ENCODE results near the gene PBX2.
"Not testable (repeated sequence)": the region's sequence is repeated elsewhere in the genome, so short reads cannot be mapped to it uniquely, and the experiment has no call there.

PBX2 gene

DNA sequence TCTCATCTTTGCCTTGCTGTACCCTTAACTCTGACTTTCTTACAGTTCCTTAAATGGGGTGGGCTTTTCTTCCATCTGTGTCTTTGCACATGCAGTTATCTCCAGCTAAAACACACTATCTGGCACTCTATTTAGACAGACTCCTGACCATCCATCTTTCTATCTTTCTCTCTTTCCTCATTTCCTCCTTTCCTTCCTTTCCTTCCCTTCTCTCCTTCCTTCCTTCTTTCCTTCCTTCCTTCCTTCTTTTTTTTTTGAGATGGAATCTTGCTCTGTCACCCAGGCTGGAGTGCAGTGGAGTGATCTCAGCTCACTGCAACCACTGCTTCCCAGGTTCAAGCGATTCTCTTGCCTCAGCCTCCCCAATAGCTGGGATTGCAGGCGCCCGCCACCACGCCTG, 25.6 kb upstream of the PBX2 start:
- peaks cover 10% of the 10 kb centered on the region for H3K27me3 Mint-ChIP-seq
- H3K4me3 Mint-ChIP-seq: no peak overlapping the region
- no peak overlapping the region for H3K27ac Mint-ChIP-seq (ENCODE audit: low read depth)
- no peaks in the 10 kb centered on the region for H3K4me1 Mint-ChIP-seq
- DNase-seq (ENCODE audit: low spot score in 2 of 2) (no peak), ATAC-seq (replicated peaks; ENCODE audit: extremely low read depth, poor library complexity, severe bottlenecking) (no peak)
- H3K36me3 Mint-ChIP-seq (ENCODE audit: insufficient read depth): peaks cover 5% of the 10 kb centered on the region
- no peaks in the 10 kb centered on the region for H3K9me3 Mint-ChIP-seq

DNA sequence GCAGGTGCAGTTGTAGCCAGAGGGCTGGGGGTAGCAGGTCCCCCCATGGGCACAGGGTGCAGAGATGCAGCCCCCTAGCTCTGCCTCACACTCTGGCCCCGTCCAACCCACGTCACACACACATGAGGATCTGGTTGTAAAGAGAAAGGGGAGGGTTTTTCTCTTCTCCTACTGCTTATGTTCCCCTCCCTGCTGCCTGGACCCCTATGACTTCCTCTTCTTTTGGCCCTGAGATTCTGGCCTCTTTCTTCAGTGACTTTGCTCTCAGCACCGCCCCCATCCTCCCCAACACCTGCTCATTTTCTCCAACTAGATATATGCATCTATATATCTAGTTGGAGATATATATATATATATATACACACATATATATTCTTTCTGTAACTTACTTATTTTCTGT, 24.1 kb upstream of the PBX2 start:
- no peaks in the 10 kb centered on the region for H3K4me1 Mint-ChIP-seq
- no peak for DNase-seq (ENCODE audit: low spot score in 2 of 2)
- no peak for ATAC-seq (replicated peaks; ENCODE audit: extremely low read depth, poor library complexity, severe bottlenecking)
- peaks cover 3% of the 10 kb centered on the region for H3K27me3 Mint-ChIP-seq
- H3K27ac Mint-ChIP-seq (ENCODE audit: low read depth): no peak overlapping the region
- H3K36me3 Mint-ChIP-seq (ENCODE audit: insufficient read depth): peaks cover 5% of the 10 kb centered on the region
- H3K9me3 Mint-ChIP-seq: no peaks in the 10 kb centered on the region
- no peak overlapping the region for H3K4me3 Mint-ChIP-seq

DNA sequence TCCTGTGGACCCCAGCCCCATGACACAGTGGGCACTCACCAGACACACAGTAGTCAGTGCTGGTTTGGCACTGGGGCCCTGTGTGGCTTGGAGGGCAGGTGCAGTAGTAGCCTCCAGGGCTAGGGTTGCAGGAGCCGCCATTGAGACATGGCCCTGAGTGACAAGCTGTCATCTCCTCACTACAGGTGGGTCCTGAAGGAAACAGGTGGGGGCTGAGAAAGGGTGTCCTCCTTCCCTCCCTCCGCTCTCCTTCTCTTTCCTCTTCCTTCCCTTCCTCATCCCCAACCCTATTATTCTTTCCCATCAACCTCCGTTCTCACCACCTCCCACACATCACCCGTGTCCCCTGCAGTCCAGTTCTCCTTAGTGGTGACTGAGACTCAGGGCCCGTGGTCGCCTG, 23.6 kb upstream of the PBX2 start:
- no peaks in the 10 kb centered on the region for H3K9me3 Mint-ChIP-seq
- peaks cover 5% of the 10 kb centered on the region for H3K36me3 Mint-ChIP-seq (ENCODE audit: insufficient read depth)
- no peaks in the 10 kb centered on the region for H3K27me3 Mint-ChIP-seq
- H3K27ac Mint-ChIP-seq (ENCODE audit: low read depth): no peak overlapping the region
- DNase-seq (ENCODE audit: low spot score in 2 of 2) (no peak), ATAC-seq (replicated peaks; ENCODE audit: extremely low read depth, poor library complexity, severe bottlenecking) (no peak)
- H3K4me3 Mint-ChIP-seq: no peak overlapping the region
- no peaks in the 10 kb centered on the region for H3K4me1 Mint-ChIP-seq

DNA sequence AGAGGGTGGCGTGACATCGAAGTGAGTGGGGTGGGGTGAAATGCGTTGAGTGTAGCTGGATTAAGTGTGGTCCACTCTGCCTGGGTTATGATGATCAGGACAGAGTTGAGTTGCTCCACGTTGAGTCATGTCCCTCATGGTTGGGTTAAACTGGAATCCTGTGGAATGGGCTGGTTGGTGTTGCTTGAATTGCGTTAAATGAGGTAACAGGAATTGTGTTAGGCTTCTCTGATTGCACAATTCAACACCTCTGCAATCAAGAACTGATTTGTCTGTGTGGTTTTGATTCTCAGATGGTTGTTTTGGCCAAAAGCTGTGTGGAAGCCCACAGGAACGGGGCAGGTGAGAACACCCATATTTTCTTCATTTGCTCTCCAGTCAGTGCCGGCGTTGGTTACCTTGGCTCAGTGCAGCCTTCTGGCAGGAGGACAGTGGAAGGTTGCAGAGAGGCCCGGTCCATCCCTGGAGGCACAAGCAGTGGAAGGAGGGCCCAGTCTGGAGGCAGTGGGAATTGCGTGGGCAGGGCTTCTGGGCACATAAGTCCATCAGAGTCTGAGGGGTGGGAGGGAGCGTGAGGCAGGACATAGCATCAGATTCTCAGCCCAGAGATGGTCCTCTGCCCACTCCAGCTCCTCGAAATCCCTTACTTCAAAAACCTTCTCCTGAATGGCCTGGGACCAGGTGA, 22.2 kb upstream of the PBX2 start:
- ATAC-seq (replicated peaks; ENCODE audit: extremely low read depth, poor library complexity, severe bottlenecking) (no peak), DNase-seq (ENCODE audit: low spot score in 2 of 2) (no peak)
- H3K4me3 Mint-ChIP-seq: no peak overlapping the region
- no peak overlapping the region for H3K27ac Mint-ChIP-seq (ENCODE audit: low read depth)
- H3K27me3 Mint-ChIP-seq: no peaks in the 10 kb centered on the region
- H3K36me3 Mint-ChIP-seq (ENCODE audit: insufficient read depth): peaks cover 2% of the 10 kb centered on the region
- H3K4me1 Mint-ChIP-seq: no peaks in the 10 kb centered on the region
- no peaks in the 10 kb centered on the region for H3K9me3 Mint-ChIP-seq

DNA sequence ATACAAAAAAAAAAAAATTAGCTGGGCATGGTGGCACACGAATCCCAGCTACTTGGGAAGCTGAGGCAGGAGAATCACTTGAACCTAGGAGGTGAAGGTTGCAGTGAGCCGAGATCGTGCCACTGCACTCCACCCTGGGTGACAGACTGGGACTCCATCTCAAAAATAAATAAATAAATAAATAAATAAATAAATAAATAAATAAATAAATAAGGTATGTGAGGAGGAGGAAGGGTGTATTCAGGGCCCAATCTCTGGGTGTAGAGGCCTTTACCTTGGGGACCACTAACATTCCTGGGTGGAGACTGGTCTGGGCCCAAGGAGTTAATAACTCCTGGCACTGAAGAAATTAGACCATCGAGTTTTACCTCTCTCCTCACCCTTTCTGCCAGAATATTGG, 21.4 kb upstream of the PBX2 start:
- H3K4me3 Mint-ChIP-seq; DNase-seq (ENCODE audit: low spot score in 2 of 2); H3K27me3 Mint-ChIP-seq; H3K4me1 Mint-ChIP-seq; H3K27ac Mint-ChIP-seq (ENCODE audit: low read depth); ATAC-seq (replicated peaks; ENCODE audit: extremely low read depth, poor library complexity, severe bottlenecking); H3K9me3 Mint-ChIP-seq; H3K36me3 Mint-ChIP-seq (ENCODE audit: insufficient read depth): not testable (repeated sequence)

DNA sequence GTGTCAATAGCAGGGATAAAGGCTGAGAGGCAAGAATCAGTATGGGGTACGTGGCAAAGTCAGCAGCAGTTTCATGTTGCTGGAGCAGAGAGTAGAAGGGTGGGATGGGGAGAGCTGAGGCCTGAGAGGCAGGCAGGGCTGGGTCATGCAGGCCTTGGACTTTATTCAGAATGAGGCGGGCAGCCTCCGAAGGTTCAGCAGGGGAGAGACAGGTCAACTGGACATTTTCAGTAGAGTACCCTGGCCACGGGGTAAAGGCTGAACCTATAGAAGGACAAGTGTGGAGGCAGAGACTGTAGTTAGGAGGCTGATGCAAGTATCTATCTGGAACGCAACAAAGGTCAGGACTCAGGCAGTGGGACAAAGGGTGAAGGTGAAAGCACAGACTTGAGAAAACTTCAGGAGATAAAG, 20.2 kb upstream of the PBX2 start:
- ATAC-seq (replicated peaks; ENCODE audit: extremely low read depth, poor library complexity, severe bottlenecking): no peak
- Mint-ChIP-seq H3K27me3 (no peaks in the 10 kb centered on the region), H3K9me3 (no peaks in the 10 kb centered on the region), H3K36me3 (ENCODE audit: insufficient read depth) (peaks cover 2% of the 10 kb centered on the region), H3K4me3 (no peak overlapping the region), H3K4me1 (no peaks in the 10 kb centered on the region), H3K27ac (ENCODE audit: low read depth) (no peak overlapping the region)
- no peak for DNase-seq (ENCODE audit: low spot score in 2 of 2)

DNA sequence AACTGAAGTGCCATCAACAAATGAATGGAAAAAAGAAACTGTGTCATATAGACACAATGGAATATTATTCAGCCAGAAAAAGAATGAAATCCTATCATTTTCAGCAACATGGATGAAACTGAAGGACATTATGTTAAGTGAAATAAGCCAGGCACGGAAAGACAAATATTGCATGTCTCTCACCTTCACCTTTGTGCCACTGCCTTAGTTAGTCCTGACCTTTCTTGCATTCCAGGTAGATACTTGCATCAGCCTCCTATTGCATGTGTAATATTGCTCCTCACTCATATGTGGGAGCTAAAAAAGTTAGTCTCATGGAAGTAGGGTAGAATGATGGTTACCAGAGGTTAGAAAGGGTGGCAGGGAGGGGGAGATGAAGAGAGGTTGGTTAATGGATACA, 19.0 kb upstream of the PBX2 start:
- Mint-ChIP-seq H3K36me3 (ENCODE audit: insufficient read depth) (peaks cover 2% of the 10 kb centered on the region), H3K27ac (ENCODE audit: low read depth) (no peak overlapping the region), H3K9me3 (no peaks in the 10 kb centered on the region), H3K27me3 (no peaks in the 10 kb centered on the region), H3K4me3 (no peak overlapping the region), H3K4me1 (no peaks in the 10 kb centered on the region)
- no peak for ATAC-seq (replicated peaks; ENCODE audit: extremely low read depth, poor library complexity, severe bottlenecking)
- no peak for DNase-seq (ENCODE audit: low spot score in 2 of 2)

DNA sequence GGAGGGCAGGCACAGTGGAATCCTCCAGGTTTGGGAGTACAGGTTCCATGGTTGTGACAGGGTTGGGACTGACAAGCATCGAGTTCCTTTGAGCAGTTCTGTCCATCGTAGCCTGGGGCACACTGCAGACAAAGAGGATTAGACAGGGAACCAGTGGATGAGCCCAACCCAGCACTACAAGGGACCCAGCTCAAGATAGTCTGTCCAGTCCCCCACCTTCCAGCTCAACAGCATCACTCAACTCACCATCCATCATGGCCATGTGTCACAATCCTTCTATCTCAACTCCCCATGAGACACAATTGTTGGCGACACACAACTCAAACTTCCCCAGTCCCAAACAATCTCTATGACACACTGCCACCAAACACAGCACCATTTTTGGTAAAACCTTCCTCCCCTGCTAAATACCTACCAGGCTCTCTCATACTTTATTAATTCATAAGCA, 14.3 kb upstream of the PBX2 start:
- Mint-ChIP-seq H3K36me3 (ENCODE audit: insufficient read depth) (no peaks in the 10 kb centered on the region), H3K27me3 (no peaks in the 10 kb centered on the region), H3K27ac (ENCODE audit: low read depth) (no peak overlapping the region), H3K4me3 (no peak overlapping the region), H3K9me3 (no peaks in the 10 kb centered on the region), H3K4me1 (no peaks in the 10 kb centered on the region)
- ATAC-seq (replicated peaks; ENCODE audit: extremely low read depth, poor library complexity, severe bottlenecking) (no peak), DNase-seq (ENCODE audit: low spot score in 2 of 2) (no peak)

DNA sequence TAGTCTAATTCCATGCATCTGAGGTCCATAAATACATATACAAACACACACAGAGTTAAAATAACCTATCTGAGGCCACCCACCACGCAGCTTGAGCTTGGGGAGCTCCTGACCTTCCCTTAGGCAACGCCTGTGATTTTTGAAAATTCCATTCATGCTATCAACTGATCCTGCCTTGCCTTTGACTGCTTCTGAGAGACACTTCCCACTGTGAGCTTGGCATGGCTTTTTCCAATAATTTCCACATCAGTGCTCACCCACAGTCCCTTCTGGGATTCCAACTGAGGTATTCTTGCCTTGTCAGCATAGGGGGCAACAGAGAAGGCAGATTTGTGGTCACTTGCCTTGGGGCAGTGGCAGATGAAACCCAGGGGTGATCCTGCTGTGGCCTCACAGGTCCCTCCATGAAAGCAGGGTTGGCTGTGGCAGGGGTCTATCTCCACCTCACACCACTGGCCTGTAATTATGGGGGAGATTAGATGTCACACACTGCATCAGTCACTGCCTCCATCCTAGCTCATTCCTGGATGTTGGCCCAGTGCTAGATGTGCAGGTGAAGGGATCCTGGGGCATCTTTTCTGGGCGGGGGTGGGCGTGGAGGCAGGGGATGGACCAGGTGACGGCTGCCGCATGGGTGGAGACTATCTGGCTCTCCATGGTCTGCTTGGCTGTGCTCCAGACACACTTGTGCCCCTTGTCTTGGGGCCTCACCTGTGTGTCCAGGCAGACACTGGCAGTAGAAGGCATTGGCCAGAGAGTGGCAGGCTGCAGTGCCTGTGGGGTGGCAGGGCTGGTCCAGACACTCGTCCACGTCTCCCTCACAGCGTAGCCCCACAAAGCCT, 13.6 kb upstream of the PBX2 start:
- DNase-seq (ENCODE audit: low spot score in 2 of 2) (no peak), ATAC-seq (replicated peaks; ENCODE audit: extremely low read depth, poor library complexity, severe bottlenecking) (no peak)
- no peaks in the 10 kb centered on the region for H3K36me3 Mint-ChIP-seq (ENCODE audit: insufficient read depth)
- H3K9me3 Mint-ChIP-seq: no peaks in the 10 kb centered on the region
- H3K27ac Mint-ChIP-seq (ENCODE audit: low read depth): no peak overlapping the region
- H3K27me3 Mint-ChIP-seq: no peaks in the 10 kb centered on the region
- H3K4me3 Mint-ChIP-seq: no peak overlapping the region
- no peaks in the 10 kb centered on the region for H3K4me1 Mint-ChIP-seq

DNA sequence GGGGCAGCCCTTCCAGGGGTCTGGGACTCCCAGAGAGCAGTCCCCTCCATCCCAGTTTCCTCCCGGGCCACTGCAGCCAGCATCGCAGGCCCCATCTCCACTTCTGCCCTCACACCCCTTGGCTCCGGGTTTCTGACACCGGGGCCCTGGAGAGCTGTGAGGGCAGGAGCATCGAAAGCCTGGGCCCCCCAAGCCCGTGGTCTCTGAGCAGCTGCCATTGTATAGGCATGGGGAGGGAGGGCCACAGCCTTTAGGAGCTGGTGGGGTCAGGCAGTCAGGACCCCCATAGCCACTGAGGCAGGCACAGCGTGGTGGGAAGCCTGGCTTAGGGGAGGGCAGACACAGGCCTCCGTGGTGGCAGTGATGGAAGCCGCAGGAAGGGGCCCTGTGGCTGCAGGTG, 12.2 kb upstream of the PBX2 start:
- DNase-seq (ENCODE audit: low spot score in 2 of 2): no peak
- no peaks in the 10 kb centered on the region for H3K27me3 Mint-ChIP-seq

DNA sequence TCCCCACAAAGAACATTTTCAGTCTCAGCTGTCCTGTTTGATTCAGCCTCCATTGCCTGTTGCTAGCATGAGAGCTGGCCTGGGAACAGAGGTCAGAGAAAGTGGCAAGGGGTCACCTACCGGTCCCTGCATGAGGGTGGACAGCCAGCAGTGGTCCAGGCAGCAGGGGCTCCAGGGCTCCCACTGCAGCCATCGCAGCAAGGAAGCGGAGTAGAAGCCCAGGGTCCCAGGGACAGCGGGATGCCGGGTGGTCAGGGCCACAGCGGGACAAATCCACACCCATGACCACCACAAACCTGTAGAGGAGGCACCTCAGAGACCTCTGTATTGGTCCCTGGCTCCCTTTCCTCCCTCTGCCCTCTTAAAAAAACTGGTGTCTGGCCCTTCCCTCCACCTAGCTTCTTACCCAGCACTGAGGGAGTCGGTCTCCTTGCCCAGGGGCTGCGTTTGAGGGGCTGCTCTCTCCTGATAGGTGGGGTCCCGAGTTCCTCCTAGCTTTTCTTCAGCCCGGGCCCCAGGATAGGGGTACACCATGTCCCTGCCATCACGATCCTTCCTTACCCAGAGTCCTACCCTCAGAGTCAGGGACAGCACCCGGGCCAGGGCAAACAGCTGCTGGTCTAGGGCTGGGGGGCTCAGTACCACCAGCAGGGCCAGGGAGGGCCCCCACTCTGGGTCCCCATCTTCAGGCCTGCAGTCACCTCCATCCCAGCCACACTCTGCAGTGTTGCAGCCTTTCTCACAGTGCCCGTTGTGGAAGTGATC, 10.9 kb upstream of the PBX2 start:
- peaks cover 11% of the 10 kb centered on the region for H3K4me1 Mint-ChIP-seq
- DNase-seq (ENCODE audit: low spot score in 2 of 2): no peak
- peaks cover 7% of the 10 kb centered on the region for H3K36me3 Mint-ChIP-seq (ENCODE audit: insufficient read depth)
- no peak overlapping the region for H3K4me3 Mint-ChIP-seq
- H3K27ac Mint-ChIP-seq (ENCODE audit: low read depth): no peak overlapping the region
- H3K27me3 Mint-ChIP-seq: no peaks in the 10 kb centered on the region
- ATAC-seq (replicated peaks; ENCODE audit: extremely low read depth, poor library complexity, severe bottlenecking): no peak
- H3K9me3 Mint-ChIP-seq: no peaks in the 10 kb centered on the region

More for the DNA sequence above, 12.2 kb upstream of the PBX2 start:
- Mint-ChIP-seq H3K4me1 (no peaks in the 10 kb centered on the region), H3K36me3 (ENCODE audit: insufficient read depth) (no peaks in the 10 kb centered on the region), H3K27ac (ENCODE audit: low read depth) (no peak overlapping the region), H3K9me3 (no peaks in the 10 kb centered on the region), H3K4me3 (no peak overlapping the region)
- no peak for ATAC-seq (replicated peaks; ENCODE audit: extremely low read depth, poor library complexity, severe bottlenecking)

DNA sequence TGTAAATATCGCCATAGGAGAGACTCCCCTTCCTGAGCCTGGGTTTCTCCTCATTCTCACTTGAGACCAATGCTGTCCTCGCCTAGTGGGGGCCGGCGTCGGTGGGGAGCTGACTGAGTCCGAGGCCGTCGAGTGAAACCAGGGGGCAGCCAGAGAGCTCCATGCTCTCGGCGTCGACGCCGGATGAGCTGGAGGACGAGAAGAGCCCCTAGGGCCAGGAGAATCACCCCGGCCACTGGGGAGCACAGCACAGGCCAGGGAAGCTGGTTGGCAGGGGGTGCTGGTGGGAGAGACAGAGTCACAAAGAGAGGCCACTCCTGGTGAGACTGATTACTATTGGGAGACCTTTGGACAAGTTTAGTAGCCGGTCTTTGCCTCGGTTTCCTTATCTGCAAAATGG, 8.9 kb upstream of the PBX2 start:
- Mint-ChIP-seq H3K27ac (ENCODE audit: low read depth) (no peak overlapping the region), H3K9me3 (no peaks in the 10 kb centered on the region), H3K4me1 (peaks cover 30% of the 10 kb centered on the region), H3K36me3 (ENCODE audit: insufficient read depth) (peaks cover 13% of the 10 kb centered on the region), H3K27me3 (no peaks in the 10 kb centered on the region), H3K4me3 (no peak overlapping the region)
- no peak for ATAC-seq (replicated peaks; ENCODE audit: extremely low read depth, poor library complexity, severe bottlenecking)
- DNase-seq (ENCODE audit: low spot score in 2 of 2): no peak

DNA sequence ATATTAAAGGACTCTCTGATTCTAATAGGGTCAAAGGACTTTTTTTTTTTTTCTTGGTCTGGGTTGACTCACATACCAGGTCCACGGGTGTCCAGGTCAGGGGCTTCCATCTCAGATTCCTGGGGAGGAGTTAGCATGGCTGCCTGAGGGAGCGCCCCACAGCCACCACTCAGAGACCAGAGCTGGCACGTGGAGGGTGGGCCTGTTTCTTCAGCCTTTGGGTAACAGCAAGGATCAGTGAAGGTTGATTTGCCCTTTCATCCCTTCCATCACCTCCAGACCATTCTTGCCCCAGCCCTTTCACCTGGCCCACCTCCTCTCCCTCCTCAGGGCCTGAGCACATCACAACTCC, 8.3 kb upstream of the PBX2 start:
- ATAC-seq (replicated peaks; ENCODE audit: extremely low read depth, poor library complexity, severe bottlenecking) (no peak), DNase-seq (ENCODE audit: low spot score in 2 of 2) (no peak)
- H3K9me3 Mint-ChIP-seq: no peaks in the 10 kb centered on the region
- H3K27ac Mint-ChIP-seq (ENCODE audit: low read depth): no peak overlapping the region
- no peaks in the 10 kb centered on the region for H3K27me3 Mint-ChIP-seq
- peaks cover 36% of the 10 kb centered on the region for H3K4me1 Mint-ChIP-seq
- no peak overlapping the region for H3K4me3 Mint-ChIP-seq
- H3K36me3 Mint-ChIP-seq (ENCODE audit: insufficient read depth): peaks cover 13% of the 10 kb centered on the region

Data from central memory CD8-positive, alpha-beta T cell (primary cell).